ENCODE measurements around the gene DNAH17. TPM values are rescaled to one million over a fixed set of nuclear protein-coding genes. Genes with fewer than 3 reads are reported as not detected.

DNAH17 gene
- total and polyA plus RNA-seq, 2 of the 13 experiments (the other 11 are each of a cell fraction or from before 2014, with no cell fraction given): 0.86 to 1.6 TPM

GRCh38 chr17:78588258-78589030, 11.2 kb upstream of the DNAH17 start (continued):
- TF ChIP-seq PRDM15 (CRISPR knock-in tag; IDR thresholded peaks at IDR 0.05) (no peak), ARHGAP35 (CRISPR knock-in tag; IDR thresholded peaks at IDR 0.05; ENCODE audit: borderline replicate concordance) (no peak), SNRNP70 (IDR thresholded peaks at IDR 0.05; ENCODE audit: low read depth, low read length) (no peak), ZBTB37 (CRISPR knock-in tag; IDR thresholded peaks at IDR 0.05) (no peak), ISL2 (CRISPR knock-in tag; IDR thresholded peaks at IDR 0.05) (no peak; the same call in 1 of the 2 replicates), ZNF569 (CRISPR knock-in tag; IDR thresholded peaks at IDR 0.05; ENCODE audit: borderline replicate concordance) (no peak), ZNF567 (CRISPR knock-in tag; IDR thresholded peaks at IDR 0.05; ENCODE audit: borderline replicate concordance) (0 out of 2 replicates have a peak, but pooled peaks have one; percentile 81), ZNF556 (CRISPR knock-in tag; IDR thresholded peaks at IDR 0.05; ENCODE audit: borderline replicate concordance) (peak; percentile 58; the same call in 1 of the 2 replicates), ZNF629 (CRISPR knock-in tag; conservative IDR thresholded peaks at IDR 0.05) (0 out of 2 replicates have a peak, but pooled peaks have one; percentile 14), NR1H2 (CRISPR knock-in tag; IDR thresholded peaks at IDR 0.05; ENCODE audit: borderline replicate concordance, low read depth) (no peak), RELA (CRISPR knock-in tag; IDR thresholded peaks at IDR 0.05) (no peak), GRHL1 (CRISPR knock-in tag; conservative IDR thresholded peaks at IDR 0.05) (no peak), FOXO4 (CRISPR knock-in tag; conservative IDR thresholded peaks at IDR 0.05) (0 out of 2 replicates have a peak, but pooled peaks have one; percentile 8), SRSF4 (IDR thresholded peaks at IDR 0.05; ENCODE audit: low read depth, low read length, poor library complexity, severe bottlenecking) (no peak), MATR3 (CRISPR knock-in tag; IDR thresholded peaks at IDR 0.05) (no peak), MYC (CRISPR knock-in tag; IDR thresholded peaks at IDR 0.05; ENCODE audit: borderline replicate concordance) (peak; percentile 95), SOX6 (IDR thresholded peaks at IDR 0.05) (no peak), SOX6 (CRISPR knock-in tag; IDR thresholded peaks at IDR 0.05) (peak; percentile 78), CBFB (CRISPR knock-in tag; IDR thresholded peaks at IDR 0.05) (peak; percentile 53; the same call in 1 of the 2 replicates), NR2C2 (CRISPR knock-in tag; IDR thresholded peaks at IDR 0.05; ENCODE audit: borderline replicate concordance) (0 out of 2 replicates have a peak, but pooled peaks have one; percentile 32), U2AF1 (optimal IDR thresholded peaks at IDR 0.05; ENCODE audit: low read depth, low read length) (no peak)

Measured in HepG2 (cell line).